Esophagus squamous epithelium (tissue), 4 donors: ENCODE measurements around the gene KRT40.

Experiments
- CTCF ChIP-seq, 6 experiments: fragments of 450-650 bp in 4 of 6; fragments of 200-600 bp in 2 of 6; sonication (generic) in 2 of 6; IDR thresholded peaks; one replicate each; pipeline ENCODE4 v1.5.1; 2016 to 2019; ENCODE audit warnings: antibody characterized with exemption in 6 of 6, mild to moderate bottlenecking in 4 of 6, moderate library complexity in 4 of 6
- POLR2A ChIP-seq, 4 donors: fragments of 450-650 bp; IDR thresholded peaks; one replicate each; pipeline ENCODE4 v1.6.1; 2017; ENCODE audit warnings: antibody characterized with exemption in 4 of 4, mild to moderate bottlenecking in 4 of 4, moderate library complexity in 3 of 4

GRCh38 chr17:40975516-40975915 lies 8.6 kb downstream of the KRT40 start:
- TF ChIP-seq CTCF (IDR thresholded peaks at IDR 0.05) (no peak), POLR2A (IDR thresholded peaks at IDR 0.05) (no peak)
